DND-41 (cell line): ENCODE results near the gene WNK4.

ENCODE experiments used
- ATAC-seq: fragments of 200-7000 bp; cut with Tn5 transposase; 3 replicates; pipeline ENCODE4 v1.9.1; 2021; ENCODE audit warnings: low read depth; ENCODE audit not compliant: insufficient read depth
- DNase-seq: peaks from one replicate; pipeline ENCODE4 v3.0.0-alpha.2; 2020
- H2AFZ ChIP-seq: 2 replicates; pipeline ENCODE4 v1.6.0; 2012; ENCODE audit warnings: low read depth, low read length
- H3K27ac ChIP-seq: 2 replicates; pipeline ENCODE4 v1.5.1; 2012; ENCODE audit warnings: low read length, inconsistent platforms
- H3K27me3 ChIP-seq: fragments of 200-600 bp; sonication (generic); 2 replicates; pipeline ENCODE4 v1.6.0; 2012; ENCODE audit warnings: low read length, mild to moderate bottlenecking, inconsistent platforms; ENCODE audit not compliant: insufficient read depth, poor library complexity
- H3K36me3 ChIP-seq: 2 replicates; pipeline ENCODE4 v1.5.1; 2012; ENCODE audit warnings: low read length, inconsistent platforms; ENCODE audit not compliant: insufficient read depth
- H3K4me1 ChIP-seq: 2 replicates; pipeline ENCODE4 v1.5.1; 2012; ENCODE audit warnings: mild to moderate bottlenecking, low read length; ENCODE audit not compliant: insufficient read depth
- H3K4me2 ChIP-seq: 2 replicates; pipeline ENCODE4 v1.6.0; 2012; ENCODE audit warnings: mild to moderate bottlenecking, moderate library complexity, low read length, inconsistent platforms; ENCODE audit not compliant: insufficient read depth
- H3K4me3 ChIP-seq, 2 experiments: fragments of 200-600 bp in 1 of 2; shearing (Covaris generic) in 1 of 2; 2 replicates each; pipeline ENCODE4 v1.5.1; 2012 to 2016; ENCODE audit warnings: inconsistent platforms in 2 of 2, low read length in 2 of 2, mild to moderate bottlenecking in 2 of 2, low read depth in 1 of 2, moderate library complexity in 1 of 2
- H3K79me2 ChIP-seq: 2 replicates; pipeline ENCODE4 v1.6.0; 2012; ENCODE audit warnings: low read length, inconsistent platforms; ENCODE audit not compliant: insufficient read depth
- H3K9ac ChIP-seq: 2 replicates; pipeline ENCODE4 v1.6.0; 2012; ENCODE audit warnings: low read depth, mild to moderate bottlenecking, inconsistent platforms, low read length, moderate library complexity
- H3K9me3 ChIP-seq: 2 replicates; pipeline ENCODE4 v1.5.1; 2012; ENCODE audit warnings: low read length, moderate library complexity, mild to moderate bottlenecking, inconsistent platforms; ENCODE audit not compliant: insufficient read depth, severe bottlenecking
- H4K20me1 ChIP-seq: 2 replicates; pipeline ENCODE4 v1.6.0; 2012; ENCODE audit warnings: low read length; ENCODE audit not compliant: insufficient read depth
- CTCF ChIP-seq: IDR thresholded peaks from 2 replicates; pipeline ENCODE4 v1.5.1; 2012; ENCODE audit warnings: borderline replicate concordance, low read length, moderate library complexity, mild to moderate bottlenecking; ENCODE audit not compliant: poor library complexity, severe bottlenecking; ENCODE audit errors: extremely low read depth
- EZH2 ChIP-seq: IDR thresholded peaks from 3 replicates; pipeline ENCODE4 v1.6.1; 2012; ENCODE audit warnings: borderline replicate concordance, low read depth, mild to moderate bottlenecking, moderate library complexity, low read length, inconsistent platforms; ENCODE audit not compliant: severe bottlenecking

The WNK4 gene

GRCh38 chr17:42796066-42796758 lies 15.8 kb downstream of the WNK4 start:
- DNase-seq = no peak
- ATAC-seq = no peak
- no peak overlapping the region for H3K4me2 ChIP-seq

GRCh38 chr17:42797067-42798007 lies 16.9 kb downstream of the WNK4 start:
- no peak for TF ChIP-seq EZH2
- no peak for TF ChIP-seq CTCF
- H4K20me1 ChIP-seq = no peaks in the 10 kb centered on the region
- no peaks in the 10 kb centered on the region for H3K9me3 ChIP-seq
- peak overlapping the region; percentile 91 for H3K4me2 ChIP-seq
- peak overlapping the region; percentile 75; the same call in 1 of the 2 replicates for H3K27ac ChIP-seq
- ATAC-seq (no peak), DNase-seq (no peak)
- H3K79me2 ChIP-seq = peaks cover 19% of the 10 kb centered on the region
- no peaks in the 10 kb centered on the region for H3K27me3 ChIP-seq
- H3K9ac ChIP-seq = peak overlapping the region; percentile 78
- peaks cover 14% of the 10 kb centered on the region for H3K36me3 ChIP-seq
- peak overlapping the region; percentile 82 to 98; a peak in 3 of 4 replicates for H3K4me3 ChIP-seq
- peaks cover 27% of the 10 kb centered on the region for H3K4me1 ChIP-seq
- H2AFZ ChIP-seq = no peak overlapping the region

More at GRCh38 chr17:42796066-42796758, 15.8 kb downstream of the WNK4 start:
- no peak overlapping the region for H3K9ac ChIP-seq
- H3K27me3 ChIP-seq = no peaks in the 10 kb centered on the region
- no peak overlapping the region for H2AFZ ChIP-seq
- H3K79me2 ChIP-seq = peaks cover 19% of the 10 kb centered on the region
- no peak overlapping the region for H3K4me3 ChIP-seq
- TF ChIP-seq CTCF (no peak), EZH2 (no peak)
- H3K36me3 ChIP-seq = peaks cover 14% of the 10 kb centered on the region
- peaks cover 27% of the 10 kb centered on the region for H3K4me1 ChIP-seq
- H4K20me1 ChIP-seq = no peaks in the 10 kb centered on the region
- no peaks in the 10 kb centered on the region for H3K9me3 ChIP-seq
- H3K27ac ChIP-seq = no peak overlapping the region

- no peaks in the 10 kb centered on the region for H3K9me3 ChIP-seq
- no peak for TF ChIP-seq EZH2
- H3K27ac ChIP-seq = peak overlapping the region; percentile 75
- H3K4me2 ChIP-seq = peak overlapping the region; percentile 91
- H4K20me1 ChIP-seq = no peaks in the 10 kb centered on the region
- DNase-seq (no peak), ATAC-seq (no peak)
- H3K79me2 ChIP-seq = peaks cover 19% of the 10 kb centered on the region
- H3K4me1 ChIP-seq = peaks cover 27% of the 10 kb centered on the region
- peak overlapping the region; percentile 82 to 98 for H3K4me3 ChIP-seq
- H3K9ac ChIP-seq = peak overlapping the region; percentile 78
- H2AFZ ChIP-seq = peak overlapping the region; percentile 98
- H3K27me3 ChIP-seq = no peaks in the 10 kb centered on the region
- H3K36me3 ChIP-seq = peaks cover 14% of the 10 kb centered on the region
Observed at GRCh38 chr17:42798011-42798382, 17.6 kb downstream of the WNK4 start.
